GM23338 (cell line): ENCODE data around the gene MOCOS. TPM values are rescaled to one million over a fixed set of nuclear protein-coding genes. Genes with fewer than 3 reads are reported as not detected.

Experiments
- ATAC-seq: fragments of 200-7000 bp; cut with Tn5 transposase; 3 replicates; pipeline ENCODE4 v1.9.1; 2020
- DNase-seq: peaks from one replicate; pipeline ENCODE4 v3.0.0-alpha.2; 2015; ENCODE audit warnings: low spot score
- H2AFZ ChIP-seq: fragments of 200-600 bp; sonication (generic); 2 replicates; pipeline ENCODE4 v1.8.0; 2016; ENCODE audit warnings: antibody characterized with exemption, mild to moderate bottlenecking, moderate library complexity
- H3F3A ChIP-seq: fragments of 200-600 bp; sonication (generic); replicated peaks from 2 replicates; pipeline ENCODE4 v1.8.0; 2017; ENCODE audit warnings: antibody characterized with exemption, mixed run types, low read depth
- H3K27ac ChIP-seq: fragments of 200-600 bp; sonication (generic); 2 replicates; pipeline ENCODE4 v1.6.1; 2016; ENCODE audit warnings: low read depth
- H3K27me3 ChIP-seq: fragments of 200-600 bp; sonication (generic); 2 replicates; pipeline ENCODE4 v1.8.0; 2016; ENCODE audit warnings: mild to moderate bottlenecking, mixed run types, moderate library complexity; ENCODE audit not compliant: insufficient read depth
- H3K36me3 ChIP-seq: fragments of 200-600 bp; sonication (generic); 2 replicates; pipeline ENCODE4 v1.8.0; 2016; ENCODE audit warnings: mild to moderate bottlenecking; ENCODE audit not compliant: insufficient read depth
- H3K4me1 ChIP-seq: fragments of 200-600 bp; sonication (generic); 2 replicates; pipeline ENCODE4 v1.8.0; 2016; ENCODE audit warnings: mild to moderate bottlenecking, moderate library complexity; ENCODE audit not compliant: insufficient read depth
- H3K4me2 ChIP-seq: fragments of 200-600 bp; sonication (generic); 2 replicates; pipeline ENCODE4 v1.7.1; 2017; ENCODE audit warnings: mixed run types
- H3K4me3 ChIP-seq: fragments of 200-600 bp; sonication (generic); 2 replicates; pipeline ENCODE4 v1.6.1; 2016; ENCODE audit warnings: mixed run types
- H3K79me2 ChIP-seq: fragments of 200-600 bp; sonication (generic); replicated peaks from 2 replicates; pipeline ENCODE4 v1.8.0; 2017; ENCODE audit warnings: mild to moderate bottlenecking; ENCODE audit not compliant: insufficient read depth
- H3K9me2 ChIP-seq: fragments of 200-600 bp; sonication (generic); 2 replicates; pipeline ENCODE4 v1.8.0; 2017; ENCODE audit not compliant: insufficient read depth
- H4K20me1 ChIP-seq: fragments of 200-600 bp; sonication (generic); replicated peaks from 2 replicates; pipeline ENCODE4 v1.8.0; 2017; ENCODE audit warnings: mild to moderate bottlenecking; ENCODE audit not compliant: insufficient read depth
- H3K27ac Mint-ChIP-seq: 2 replicates; pipeline ENCODE4 v1.8.0; 2020; ENCODE audit warnings: inconsistent platforms, mild to moderate bottlenecking, moderate library complexity, mixed read lengths
- H3K27me3 Mint-ChIP-seq: 3 replicates; pipeline ENCODE4 v1.8.0; 2022; ENCODE audit warnings: low read depth, mild to moderate bottlenecking, moderate library complexity, mixed read lengths, inconsistent platforms; ENCODE audit not compliant: insufficient read depth, poor library complexity
- H3K36me3 Mint-ChIP-seq: 3 replicates; pipeline ENCODE4 v1.8.0; 2021; ENCODE audit warnings: low read depth, mild to moderate bottlenecking, inconsistent platforms, moderate library complexity, mixed read lengths
- H3K4me1 Mint-ChIP-seq: 3 replicates; pipeline ENCODE4 v1.8.0; 2020; ENCODE audit warnings: mild to moderate bottlenecking, inconsistent platforms, mixed read lengths
- H3K4me3 Mint-ChIP-seq: 3 replicates; pipeline ENCODE4 v1.8.0; 2021; ENCODE audit warnings: moderate library complexity, mild to moderate bottlenecking, inconsistent platforms, mixed read lengths
- H3K9me3 Mint-ChIP-seq: 3 replicates; pipeline ENCODE4 v1.8.0; 2020; ENCODE audit warnings: moderate library complexity, mild to moderate bottlenecking, inconsistent platforms, mixed read lengths
- CREB1 ChIP-seq: fragments of 250-450 bp; sonication (Bioruptor Pico); IDR thresholded peaks from 2 replicates; pipeline ENCODE4 v1.5.0; 2020; ENCODE audit warnings: low read depth, mild to moderate bottlenecking, moderate library complexity
- EZH2 ChIP-seq: fragments of 200-600 bp; sonication (generic); IDR thresholded peaks from one replicate; pipeline ENCODE4 v1.8.0; 2017; ENCODE audit warnings: antibody characterized with exemption, mild to moderate bottlenecking, low read depth; ENCODE audit not compliant: unreplicated experiment
- EZH2phosphoT487 ChIP-seq: fragments of 200-600 bp; sonication (generic); IDR thresholded peaks from one replicate; pipeline ENCODE4 v1.8.1; 2018; ENCODE audit warnings: antibody characterized with exemption; ENCODE audit not compliant: unreplicated experiment
- JUNB ChIP-seq: IDR thresholded peaks from one replicate; pipeline ENCODE4 v1.6.1; 2016; ENCODE audit warnings: antibody characterized with exemption; ENCODE audit not compliant: unreplicated experiment
- NANOG ChIP-seq: IDR thresholded peaks from 2 replicates; pipeline ENCODE4 v1.6.1; 2016; ENCODE audit warnings: antibody characterized with exemption, borderline replicate concordance
- STAT1 ChIP-seq: IDR thresholded peaks from one replicate; pipeline ENCODE4 v1.6.1; 2016; ENCODE audit warnings: antibody characterized with exemption; ENCODE audit not compliant: unreplicated experiment
- ZNF114 ChIP-seq: fragments of 250-450 bp; sonication (Bioruptor Pico); IDR thresholded peaks from 2 replicates; pipeline ENCODE4 v1.5.0; 2020; ENCODE audit warnings: mild to moderate bottlenecking, moderate library complexity
- ZNF331 ChIP-seq: fragments of 250-450 bp; sonication (Bioruptor Pico); IDR thresholded peaks from 2 replicates; pipeline ENCODE4 v1.5.0; 2020; ENCODE audit warnings: low read depth, mild to moderate bottlenecking, moderate library complexity
- polyA plus RNA-seq: library from polyadenylated mRNA; unstranded; fragments of >200 nt; fragmentation: Nextera tagmentation; extraction: Ambion mirVana; gene quantifications from 2 replicates; pipeline ENCODE4 v1.2.1, GENCODE V29; 2016
- total RNA-seq: library from RNA; depleted of rRNA; stranded (reverse); fragments of >200 nt; shearing (Covaris generic); gene quantifications from 2 replicates; pipeline ENCODE4 v1.2.3, GENCODE V29; 2014
- TF ChIP-seq, protein P1 (sequence below): IDR thresholded peaks from one replicate; pipeline ENCODE4 v1.6.1; 2018; ENCODE audit warnings: antibody characterized with exemption; ENCODE audit not compliant: unreplicated experiment
- TF ChIP-seq, protein P2 (sequence below): IDR thresholded peaks from 2 replicates; pipeline ENCODE4 v1.6.1; 2016; ENCODE audit warnings: antibody characterized with exemption
- TF ChIP-seq, protein P3 (sequence below): fragments of 250-450 bp; sonication (Bioruptor Pico); IDR thresholded peaks from 2 replicates; pipeline ENCODE4 v1.5.0; 2020; ENCODE audit warnings: mild to moderate bottlenecking, moderate library complexity

Gene MOCOS
- total and polyA plus RNA-seq, 2 experiments from 2014 or later: 3.9 to 7.2 TPM

DNA sequence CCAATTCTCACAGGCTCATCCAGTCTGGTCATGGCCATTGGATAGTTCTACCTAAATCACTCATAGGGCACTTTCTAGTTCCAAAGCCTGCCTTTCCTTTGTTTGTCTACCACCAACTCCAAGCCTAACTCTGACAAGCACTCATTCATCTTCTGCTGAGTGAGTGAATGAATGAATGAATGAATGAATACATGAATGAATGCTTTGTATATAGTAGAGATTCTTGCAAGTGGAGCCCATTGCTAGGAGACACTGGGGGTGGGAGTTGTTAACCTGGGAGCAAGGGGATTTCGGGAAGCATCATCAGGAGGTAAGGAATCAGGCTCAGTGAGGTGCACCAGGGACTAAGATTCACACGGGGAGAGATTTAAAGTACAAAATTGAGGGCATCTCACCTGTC, 3.3 kb upstream of the MOCOS start (continued):
- TF ChIP-seq, protein P1, sequence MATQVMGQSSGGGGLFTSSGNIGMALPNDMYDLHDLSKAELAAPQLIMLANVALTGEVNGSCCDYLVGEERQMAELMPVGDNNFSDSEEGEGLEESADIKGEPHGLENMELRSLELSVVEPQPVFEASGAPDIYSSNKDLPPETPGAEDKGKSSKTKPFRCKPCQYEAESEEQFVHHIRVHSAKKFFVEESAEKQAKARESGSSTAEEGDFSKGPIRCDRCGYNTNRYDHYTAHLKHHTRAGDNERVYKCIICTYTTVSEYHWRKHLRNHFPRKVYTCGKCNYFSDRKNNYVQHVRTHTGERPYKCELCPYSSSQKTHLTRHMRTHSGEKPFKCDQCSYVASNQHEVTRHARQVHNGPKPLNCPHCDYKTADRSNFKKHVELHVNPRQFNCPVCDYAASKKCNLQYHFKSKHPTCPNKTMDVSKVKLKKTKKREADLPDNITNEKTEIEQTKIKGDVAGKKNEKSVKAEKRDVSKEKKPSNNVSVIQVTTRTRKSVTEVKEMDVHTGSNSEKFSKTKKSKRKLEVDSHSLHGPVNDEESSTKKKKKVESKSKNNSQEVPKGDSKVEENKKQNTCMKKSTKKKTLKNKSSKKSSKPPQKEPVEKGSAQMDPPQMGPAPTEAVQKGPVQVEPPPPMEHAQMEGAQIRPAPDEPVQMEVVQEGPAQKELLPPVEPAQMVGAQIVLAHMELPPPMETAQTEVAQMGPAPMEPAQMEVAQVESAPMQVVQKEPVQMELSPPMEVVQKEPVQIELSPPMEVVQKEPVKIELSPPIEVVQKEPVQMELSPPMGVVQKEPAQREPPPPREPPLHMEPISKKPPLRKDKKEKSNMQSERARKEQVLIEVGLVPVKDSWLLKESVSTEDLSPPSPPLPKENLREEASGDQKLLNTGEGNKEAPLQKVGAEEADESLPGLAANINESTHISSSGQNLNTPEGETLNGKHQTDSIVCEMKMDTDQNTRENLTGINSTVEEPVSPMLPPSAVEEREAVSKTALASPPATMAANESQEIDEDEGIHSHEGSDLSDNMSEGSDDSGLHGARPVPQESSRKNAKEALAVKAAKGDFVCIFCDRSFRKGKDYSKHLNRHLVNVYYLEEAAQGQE: no peak
- no peak for TF ChIP-seq CREB1 (CRISPR knock-in tag)

DNA sequence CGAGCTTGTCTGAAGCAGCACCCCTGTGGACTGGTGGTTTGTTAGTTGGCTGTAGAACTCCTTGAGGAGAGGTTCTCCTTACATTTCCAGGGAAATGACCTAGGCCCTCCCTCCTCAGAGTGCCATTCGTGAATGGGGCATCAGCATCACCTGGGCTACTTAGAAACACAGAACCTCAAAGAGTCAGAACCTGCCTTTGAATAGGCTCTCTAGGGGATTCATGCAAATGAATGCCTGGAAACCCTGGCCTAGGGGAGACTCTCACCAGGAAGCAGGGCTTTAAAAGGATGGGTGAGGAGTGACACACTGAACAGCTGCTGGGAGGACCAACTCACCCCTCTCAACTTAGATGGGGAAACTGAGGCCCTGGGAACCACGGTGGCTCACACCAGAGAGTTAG, 2.1 kb upstream of the MOCOS start:
- Mint-ChIP-seq H3K36me3 (peaks cover 7% of the 10 kb centered on the region; the same call in 2 of the 3 replicates), H3K4me1 (peaks cover 40% of the 10 kb centered on the region), H3K27me3 (peaks cover 33% of the 10 kb centered on the region), H3K9me3 (no peaks in the 10 kb centered on the region), H3K4me3 (no peak overlapping the region), H3K27ac (no peak overlapping the region)
- Histone ChIP-seq H3K79me2 (peaks cover 11% of the 10 kb centered on the region; the same call in 1 of the 2 replicates), H2AFZ (no peak overlapping the region), H3K36me3 (no peaks in the 10 kb centered on the region), H3K4me2 (no peak overlapping the region), H3F3A (peaks cover 9% of the 10 kb centered on the region; the same call in 1 of the 2 replicates), H3K27me3 (peaks cover 44% of the 10 kb centered on the region), H4K20me1 (peaks cover 15% of the 10 kb centered on the region), H3K4me1 (peaks cover 14% of the 10 kb centered on the region), H3K9me2 (no peaks in the 10 kb centered on the region), H3K27ac (no peak overlapping the region), H3K4me3 (no peak overlapping the region)
- ATAC-seq (no peak), DNase-seq (no peak)
- TF ChIP-seq, protein P2, sequence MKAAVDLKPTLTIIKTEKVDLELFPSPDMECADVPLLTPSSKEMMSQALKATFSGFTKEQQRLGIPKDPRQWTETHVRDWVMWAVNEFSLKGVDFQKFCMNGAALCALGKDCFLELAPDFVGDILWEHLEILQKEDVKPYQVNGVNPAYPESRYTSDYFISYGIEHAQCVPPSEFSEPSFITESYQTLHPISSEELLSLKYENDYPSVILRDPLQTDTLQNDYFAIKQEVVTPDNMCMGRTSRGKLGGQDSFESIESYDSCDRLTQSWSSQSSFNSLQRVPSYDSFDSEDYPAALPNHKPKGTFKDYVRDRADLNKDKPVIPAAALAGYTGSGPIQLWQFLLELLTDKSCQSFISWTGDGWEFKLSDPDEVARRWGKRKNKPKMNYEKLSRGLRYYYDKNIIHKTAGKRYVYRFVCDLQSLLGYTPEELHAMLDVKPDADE: no peak
- no peak for TF ChIP-seq JUNB
- TF ChIP-seq, protein P1: no peak
- no peak for TF ChIP-seq CREB1 (CRISPR knock-in tag)
- no peak for TF ChIP-seq NANOG
- TF ChIP-seq ZNF331: no peak
- TF ChIP-seq EZH2phosphoT487: no peak
- TF ChIP-seq, protein P3, sequence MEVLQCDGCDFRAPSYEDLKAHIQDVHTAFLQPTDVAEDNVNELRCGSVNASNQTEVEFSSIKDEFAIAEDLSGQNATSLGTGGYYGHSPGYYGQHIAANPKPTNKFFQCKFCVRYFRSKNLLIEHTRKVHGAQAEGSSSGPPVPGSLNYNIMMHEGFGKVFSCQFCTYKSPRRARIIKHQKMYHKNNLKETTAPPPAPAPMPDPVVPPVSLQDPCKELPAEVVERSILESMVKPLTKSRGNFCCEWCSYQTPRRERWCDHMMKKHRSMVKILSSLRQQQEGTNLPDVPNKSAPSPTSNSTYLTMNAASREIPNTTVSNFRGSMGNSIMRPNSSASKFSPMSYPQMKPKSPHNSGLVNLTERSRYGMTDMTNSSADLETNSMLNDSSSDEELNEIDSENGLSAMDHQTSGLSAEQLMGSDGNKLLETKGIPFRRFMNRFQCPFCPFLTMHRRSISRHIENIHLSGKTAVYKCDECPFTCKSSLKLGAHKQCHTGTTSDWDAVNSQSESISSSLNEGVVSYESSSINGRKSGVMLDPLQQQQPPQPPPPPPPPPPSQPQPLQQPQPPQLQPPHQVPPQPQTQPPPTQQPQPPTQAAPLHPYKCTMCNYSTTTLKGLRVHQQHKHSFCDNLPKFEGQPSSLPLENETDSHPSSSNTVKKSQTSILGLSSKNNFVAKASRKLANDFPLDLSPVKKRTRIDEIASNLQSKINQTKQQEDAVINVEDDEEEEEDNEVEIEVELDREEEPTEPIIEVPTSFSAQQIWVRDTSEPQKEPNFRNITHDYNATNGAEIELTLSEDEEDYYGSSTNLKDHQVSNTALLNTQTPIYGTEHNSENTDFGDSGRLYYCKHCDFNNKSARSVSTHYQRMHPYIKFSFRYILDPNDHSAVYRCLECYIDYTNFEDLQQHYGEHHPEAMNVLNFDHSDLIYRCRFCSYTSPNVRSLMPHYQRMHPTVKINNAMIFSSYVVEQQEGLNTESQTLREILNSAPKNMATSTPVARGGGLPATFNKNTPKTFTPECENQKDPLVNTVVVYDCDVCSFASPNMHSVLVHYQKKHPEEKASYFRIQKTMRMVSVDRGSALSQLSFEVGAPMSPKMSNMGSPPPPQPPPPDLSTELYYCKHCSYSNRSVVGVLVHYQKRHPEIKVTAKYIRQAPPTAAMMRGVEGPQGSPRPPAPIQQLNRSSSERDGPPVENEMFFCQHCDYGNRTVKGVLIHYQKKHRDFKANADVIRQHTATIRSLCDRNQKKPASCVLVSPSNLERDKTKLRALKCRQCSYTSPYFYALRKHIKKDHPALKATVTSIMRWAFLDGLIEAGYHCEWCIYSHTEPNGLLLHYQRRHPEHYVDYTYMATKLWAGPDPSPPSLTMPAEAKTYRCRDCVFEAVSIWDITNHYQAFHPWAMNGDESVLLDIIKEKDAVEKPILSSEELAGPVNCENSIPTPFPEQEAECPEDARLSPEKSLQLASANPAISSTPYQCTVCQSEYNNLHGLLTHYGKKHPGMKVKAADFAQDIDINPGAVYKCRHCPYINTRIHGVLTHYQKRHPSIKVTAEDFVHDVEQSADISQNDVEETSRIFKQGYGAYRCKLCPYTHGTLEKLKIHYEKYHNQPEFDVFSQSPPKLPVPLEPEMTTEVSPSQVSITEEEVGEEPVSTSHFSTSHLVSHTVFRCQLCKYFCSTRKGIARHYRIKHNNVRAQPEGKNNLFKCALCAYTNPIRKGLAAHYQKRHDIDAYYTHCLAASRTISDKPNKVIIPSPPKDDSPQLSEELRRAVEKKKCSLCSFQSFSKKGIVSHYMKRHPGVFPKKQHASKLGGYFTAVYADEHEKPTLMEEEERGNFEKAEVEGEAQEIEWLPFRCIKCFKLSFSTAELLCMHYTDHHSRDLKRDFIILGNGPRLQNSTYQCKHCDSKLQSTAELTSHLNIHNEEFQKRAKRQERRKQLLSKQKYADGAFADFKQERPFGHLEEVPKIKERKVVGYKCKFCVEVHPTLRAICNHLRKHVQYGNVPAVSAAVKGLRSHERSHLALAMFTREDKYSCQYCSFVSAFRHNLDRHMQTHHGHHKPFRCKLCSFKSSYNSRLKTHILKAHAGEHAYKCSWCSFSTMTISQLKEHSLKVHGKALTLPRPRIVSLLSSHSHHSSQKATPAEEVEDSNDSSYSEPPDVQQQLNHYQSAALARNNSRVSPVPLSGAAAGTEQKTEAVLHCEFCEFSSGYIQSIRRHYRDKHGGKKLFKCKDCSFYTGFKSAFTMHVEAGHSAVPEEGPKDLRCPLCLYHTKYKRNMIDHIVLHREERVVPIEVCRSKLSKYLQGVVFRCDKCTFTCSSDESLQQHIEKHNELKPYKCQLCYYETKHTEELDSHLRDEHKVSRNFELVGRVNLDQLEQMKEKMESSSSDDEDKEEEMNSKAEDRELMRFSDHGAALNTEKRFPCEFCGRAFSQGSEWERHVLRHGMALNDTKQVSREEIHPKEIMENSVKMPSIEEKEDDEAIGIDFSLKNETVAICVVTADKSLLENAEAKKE (CRISPR knock-in tag): no peak
- TF ChIP-seq STAT1: no peak
- TF ChIP-seq ZNF114: no peak
- TF ChIP-seq EZH2: no peak
